NCI-H1048 (cell line): Measurements from ENCODE around the gene NLGN4X.

Experiments
- DNase-seq: peaks from one replicate; lab custom pipeline; 2025; lab: John Stamatoyannopoulos, UW

The NLGN4X gene

DNA sequence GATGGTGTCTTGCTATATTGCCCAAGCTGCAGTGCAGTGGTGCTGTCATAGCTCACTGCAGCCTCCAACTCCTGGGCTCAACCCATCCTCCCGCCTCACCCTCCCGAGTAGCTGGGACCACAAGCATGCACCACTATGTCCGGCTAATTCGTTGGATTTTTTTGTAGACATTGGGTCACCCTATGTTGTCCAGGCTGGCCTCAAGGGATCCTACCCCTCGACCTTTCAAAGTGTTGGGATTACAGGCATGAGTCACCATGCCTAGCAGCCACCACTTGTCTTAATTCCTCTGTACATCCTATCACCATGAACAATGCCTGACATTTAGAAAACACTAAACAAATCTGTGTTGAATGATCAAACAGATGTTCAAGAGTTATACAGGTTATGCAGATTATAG lies 76.7 kb downstream of the NLGN4X start:
- no peak for DNase-seq

DNA sequence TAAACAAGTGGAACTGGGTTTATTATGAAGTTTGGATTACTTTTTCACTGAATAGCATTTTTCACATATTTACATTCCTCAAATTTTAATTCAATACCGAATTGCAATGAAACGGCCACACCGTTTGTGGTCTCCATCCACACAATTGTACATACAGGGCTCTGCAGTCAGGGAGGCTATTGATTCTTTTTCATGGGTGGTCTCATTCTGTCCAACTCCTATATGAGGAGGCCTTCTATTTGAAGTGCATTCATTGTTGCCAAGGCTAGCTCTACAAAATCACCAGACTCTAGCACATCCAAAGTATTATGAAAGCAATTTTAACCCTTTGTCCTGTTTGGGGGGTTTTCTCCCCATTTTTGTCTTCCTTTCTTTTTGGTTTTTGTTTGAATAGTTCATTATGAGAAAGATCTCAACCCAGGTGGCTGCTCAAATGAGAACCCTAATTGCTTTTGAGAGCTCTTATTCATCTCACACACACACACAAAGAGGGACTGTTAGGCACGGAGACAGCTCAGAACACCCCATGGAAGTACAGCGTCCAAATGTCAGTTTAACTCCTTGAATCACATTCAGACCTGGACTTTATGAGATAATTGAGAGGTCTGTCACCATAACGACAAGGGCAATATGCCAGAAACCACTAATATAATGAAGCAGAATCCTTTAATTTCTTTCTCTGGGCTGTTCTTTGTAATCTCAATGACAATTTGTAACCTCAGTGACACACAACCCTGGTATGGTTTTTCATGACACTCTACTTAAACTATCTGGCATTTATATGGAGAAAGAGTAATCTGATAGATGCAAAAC lies 79.4 kb downstream of the NLGN4X start:
- no peak for DNase-seq

GRCh38 chrX:6134255-6134654 lies 94.4 kb downstream of the NLGN4X start:
- DNase-seq, result no peak

DNA sequence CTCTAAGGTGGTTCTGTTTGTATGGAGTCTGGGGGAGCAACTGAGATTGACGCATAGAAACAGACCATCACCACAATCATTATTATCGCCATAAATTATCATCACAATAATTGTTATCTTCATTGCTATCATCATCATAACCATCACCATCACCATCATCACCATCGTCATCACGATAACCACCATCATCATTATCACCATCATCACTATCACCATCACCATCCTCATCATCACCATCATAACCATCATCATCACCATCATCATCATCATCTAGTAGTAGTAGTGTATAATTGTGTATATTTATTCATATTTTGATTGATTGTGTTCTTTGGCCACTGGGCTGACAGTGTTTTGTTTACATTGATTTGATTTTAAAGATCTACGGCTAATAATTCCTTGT lies 95.7 kb downstream of the NLGN4X start:
- DNase-seq, result no peak

DNA sequence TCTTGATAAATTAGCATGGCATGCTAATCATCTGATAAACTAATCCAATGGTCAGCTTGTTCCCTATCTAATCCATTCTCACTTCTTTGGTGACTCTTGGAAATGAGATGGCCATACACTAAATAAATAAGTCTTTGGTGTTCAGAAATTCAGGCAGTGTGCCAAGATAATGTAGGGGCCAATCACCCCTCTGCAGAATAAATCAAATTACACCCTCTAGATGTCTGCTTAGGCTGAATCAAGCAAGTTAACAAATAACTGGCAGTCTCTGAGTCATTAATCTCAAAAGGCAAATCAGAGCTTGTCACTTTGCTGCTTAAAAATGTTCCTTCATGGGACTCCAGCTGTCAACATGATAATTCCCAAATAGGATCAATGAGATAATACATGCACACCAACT lies 97.4 kb downstream of the NLGN4X start:
- no peak for DNase-seq

- DNase-seq, result no peak
Measured at GRCh38 chrX:6129195-6129594, 99.5 kb downstream of the NLGN4X start.

- no peak for DNase-seq
Measured at GRCh38 chrX:6120329-6120728, 108.3 kb downstream of the NLGN4X start.

GRCh38 chrX:6095469-6095868 lies 133.2 kb downstream of the NLGN4X start:
- no peak for DNase-seq

DNA sequence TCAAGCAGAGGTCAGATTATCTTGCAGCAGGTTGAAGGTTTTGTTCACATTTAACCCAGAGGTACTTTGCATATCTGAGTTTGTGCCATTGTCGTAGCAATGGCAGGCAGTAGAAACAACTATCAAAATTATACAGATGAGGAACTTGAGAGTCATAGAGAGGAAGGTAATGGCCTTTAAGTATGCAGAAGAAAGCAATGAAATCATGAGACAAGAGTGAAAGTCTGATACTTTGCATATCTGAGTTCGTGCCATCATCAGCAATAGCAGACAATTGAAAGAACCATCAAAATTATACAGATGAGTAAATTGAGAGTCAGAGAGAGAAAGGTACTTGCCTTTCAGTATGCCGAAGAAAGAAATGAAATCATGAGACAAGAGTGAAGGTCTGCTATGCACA lies 154.1 kb downstream of the NLGN4X start:
- DNase-seq, result no peak

DNA sequence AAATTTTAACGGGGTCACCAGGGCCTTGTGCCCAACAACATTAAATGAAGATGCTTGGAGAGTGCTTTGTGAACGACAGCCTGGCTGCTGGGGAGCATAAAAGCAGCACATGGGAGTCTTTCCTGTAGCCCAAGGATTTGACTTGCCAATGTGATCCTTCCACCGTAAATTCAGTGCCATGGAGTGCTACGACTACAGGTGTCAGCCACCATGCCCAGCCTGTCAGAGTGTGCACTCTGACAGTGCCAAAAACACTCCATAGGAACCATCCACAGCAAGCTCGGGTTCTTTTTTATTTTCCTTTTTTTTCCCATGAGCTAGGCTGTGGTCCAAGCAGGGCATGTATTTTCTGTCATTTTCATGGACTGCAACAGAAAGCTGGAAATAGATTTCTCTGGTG lies 156.9 kb downstream of the NLGN4X start:
- no peak for DNase-seq

DNA sequence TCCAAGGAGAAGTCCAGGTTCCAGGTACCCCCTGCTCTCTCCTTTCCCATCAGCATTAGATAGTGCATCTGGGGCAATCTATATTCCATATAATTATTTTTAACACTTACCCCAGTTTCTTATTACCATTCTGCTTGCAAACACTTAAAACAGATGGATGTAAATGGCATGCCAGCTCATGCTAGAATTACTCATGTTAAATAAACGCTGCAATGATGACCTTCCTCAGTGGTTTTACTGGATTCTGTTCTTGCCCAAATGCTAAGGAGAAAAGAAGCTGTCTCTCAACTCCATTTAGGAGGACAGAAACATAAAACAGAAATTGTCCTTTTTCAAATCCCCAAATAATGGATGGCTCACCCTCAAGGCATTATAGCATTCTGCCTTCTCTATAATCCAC lies 161.1 kb downstream of the NLGN4X start:
- no peak for DNase-seq

GRCh38 chrX:6053141-6053540 lies 175.5 kb downstream of the NLGN4X start:
- DNase-seq, result no peak

GRCh38 chrX:6052111-6052745 lies 176.4 kb downstream of the NLGN4X start:
- DNase-seq, result no peak

DNA sequence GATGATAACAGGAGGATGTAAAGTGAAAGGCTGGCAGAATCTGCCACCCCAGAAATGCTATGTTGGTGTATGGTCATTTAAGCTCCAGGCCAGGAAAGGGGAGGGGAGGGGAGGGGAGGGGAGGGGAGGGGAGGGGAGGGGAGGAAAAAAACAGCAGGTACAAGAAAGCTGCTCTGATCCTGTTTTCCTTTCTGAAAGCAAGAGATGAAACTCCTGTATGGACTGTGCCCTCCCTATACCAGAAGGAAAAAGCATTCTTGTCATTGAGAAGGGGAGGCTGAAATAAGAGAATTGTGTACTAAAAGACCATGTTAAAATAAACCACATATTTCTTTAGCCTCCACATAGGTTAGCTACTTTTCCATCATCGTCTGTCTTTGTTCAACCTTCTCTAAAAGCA lies 179.5 kb downstream of the NLGN4X start:
- no peak for DNase-seq

DNA sequence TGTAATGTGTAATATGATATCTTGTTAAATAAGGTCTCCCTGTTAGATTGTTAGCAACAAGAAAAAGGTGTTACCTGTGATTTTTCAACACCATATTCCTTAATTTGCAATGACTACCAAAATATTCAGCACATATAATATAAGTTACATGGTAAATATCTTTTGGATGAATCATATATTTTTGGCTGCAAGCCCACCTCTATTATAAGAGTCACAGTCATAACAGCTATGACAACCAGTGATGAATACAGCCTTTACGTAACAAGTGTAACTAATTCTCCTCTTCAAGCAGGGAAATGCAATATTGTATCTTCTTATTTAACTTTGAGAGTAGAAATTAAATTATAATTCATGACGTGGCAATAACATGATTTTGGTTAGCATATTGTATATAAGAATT lies 187.0 kb downstream of the NLGN4X start:
- DNase-seq, result no peak

- no peak for DNase-seq
Measured at GRCh38 chrX:6029014-6029413, 199.7 kb downstream of the NLGN4X start.

- no peak for DNase-seq
Measured at GRCh38 chrX:6026980-6027379, 201.7 kb downstream of the NLGN4X start.

DNA sequence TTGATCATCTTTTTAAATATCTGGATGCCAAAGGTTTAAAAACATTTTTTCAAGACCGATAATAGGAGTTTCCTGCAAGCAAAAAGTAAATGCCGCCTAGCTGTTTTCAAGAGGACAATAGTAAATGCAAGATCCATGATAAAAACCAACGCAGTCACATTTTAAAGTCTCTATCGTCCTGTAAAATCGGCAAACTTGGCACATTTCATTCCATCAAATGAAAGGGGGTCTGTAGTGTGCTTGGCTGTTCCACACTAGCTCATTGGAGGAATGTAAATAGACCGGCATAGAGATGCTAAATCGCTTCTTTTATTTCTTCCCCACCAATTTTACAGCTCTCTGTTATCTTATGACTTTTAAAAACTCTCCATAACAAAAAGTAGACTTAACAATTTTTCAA lies 202.2 kb downstream of the NLGN4X start:
- no peak for DNase-seq

DNA sequence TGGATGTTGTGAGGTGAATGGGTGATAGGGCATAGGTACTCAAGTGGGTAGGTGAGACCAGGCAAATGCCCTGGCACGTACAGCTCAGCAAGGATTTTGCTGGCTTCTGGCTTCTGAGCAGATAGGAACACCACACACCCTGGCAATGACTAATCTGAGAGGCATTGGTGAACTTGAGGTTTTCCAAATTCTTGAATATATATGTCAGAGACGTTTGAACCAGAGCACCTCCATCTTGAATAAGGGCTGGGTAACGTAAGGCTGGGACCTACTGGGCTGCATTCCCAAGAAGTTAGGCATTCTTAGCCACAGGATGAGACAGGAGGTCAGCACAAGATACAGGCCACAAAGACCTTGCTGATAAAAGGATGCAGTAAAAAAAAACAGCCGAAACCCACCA lies 204.5 kb downstream of the NLGN4X start:
- DNase-seq, result no peak

DNA sequence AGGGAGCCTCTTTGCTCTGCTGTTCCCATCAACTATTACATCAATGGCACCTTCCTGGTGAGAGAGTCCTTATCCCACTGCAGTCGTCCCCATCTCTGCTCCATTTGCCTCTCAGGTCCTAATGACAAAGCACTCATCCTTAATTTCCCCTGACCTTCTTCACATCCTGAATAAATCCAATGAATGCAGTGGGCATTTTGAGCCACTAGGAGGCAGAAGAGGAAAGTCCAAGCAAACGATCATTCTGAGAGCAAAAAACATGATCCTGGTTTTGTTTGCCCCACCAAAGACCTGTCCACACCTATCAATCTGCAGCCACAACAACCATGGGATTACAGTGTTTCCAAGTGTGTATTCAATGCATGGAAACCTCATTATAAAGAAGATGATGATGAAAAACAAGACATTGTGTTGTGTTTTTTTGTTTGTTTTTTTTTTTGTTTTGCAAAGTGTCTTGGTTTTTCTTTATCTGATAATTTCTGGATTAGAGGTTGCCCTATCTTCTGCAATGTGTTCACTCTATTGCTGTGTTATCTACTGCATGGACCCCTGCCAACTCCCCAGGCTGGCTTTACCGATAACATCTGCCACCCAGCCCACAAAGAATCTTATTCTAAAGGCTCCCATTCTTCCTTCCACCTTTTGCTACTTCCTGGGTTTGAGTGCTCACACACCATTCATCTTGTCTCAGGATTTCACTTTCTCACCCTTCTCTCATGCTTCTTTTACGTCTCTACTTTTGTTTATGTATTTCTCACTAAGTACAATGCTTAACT lies 207.2 kb downstream of the NLGN4X start:
- no peak for DNase-seq

- DNase-seq, result no peak
Measured at GRCh38 chrX:6019076-6019475, 209.6 kb downstream of the NLGN4X start.

GRCh38 chrX:6015423-6015822 lies 213.2 kb downstream of the NLGN4X start:
- no peak for DNase-seq

GRCh38 chrX:6012357-6012756 lies 216.3 kb downstream of the NLGN4X start:
- no peak for DNase-seq
